HepG2 (cell line): Measurements from ENCODE around the gene HNRNPAB.

Experiments
- CHD2 ChIP-seq: IDR thresholded peaks from 2 replicates; pipeline ENCODE4 v1.6.1; 2011; ENCODE audit warnings: low read depth, low read length, improper control_type of control experiment
- RAD51 ChIP-seq: fragments of 450-650 bp; IDR thresholded peaks from 2 replicates; pipeline ENCODE4 v1.6.1; 2016; ENCODE audit warnings: borderline replicate concordance
- RBFOX2 ChIP-seq: fragments of 200-400 bp; formaldehyde crosslinking; IDR thresholded peaks from 2 replicates; pipeline ENCODE4 v1.6.1; 2017; ENCODE audit warnings: low read depth, mild to moderate bottlenecking, low read length
- SP2 ChIP-seq: sonication (generic); formaldehyde crosslinking; IDR thresholded peaks from 2 replicates; pipeline ENCODE4 v1.5.1; 2020; ENCODE audit warnings: mild to moderate bottlenecking, missing genetic modification reagents
- ZBTB33 ChIP-seq: sonication (generic); formaldehyde crosslinking; IDR thresholded peaks from 2 replicates; pipeline ENCODE4 v1.4.0; 2020; ENCODE audit warnings: missing genetic modification reagents
- ZC3H4 ChIP-seq: sonication (generic); formaldehyde crosslinking; IDR thresholded peaks from 2 replicates; pipeline ENCODE4 v1.4.0; 2020; ENCODE audit warnings: missing genetic modification reagents, borderline replicate concordance
- ZNF747 ChIP-seq: sonication (generic); formaldehyde crosslinking; IDR thresholded peaks from 2 replicates; pipeline ENCODE4 v1.8.1; 2023; ENCODE audit warnings: missing genetic modification reagents, mild to moderate bottlenecking, borderline replicate concordance

GRCh38 chr5:178207917-178208280 is 3.6 kb downstream of the HNRNPAB start:
- TF ChIP-seq SP2 (CRISPR knock-in tag): no peak
- TF ChIP-seq ZNF747 (CRISPR knock-in tag): no peak
- TF ChIP-seq RAD51: no peak
- TF ChIP-seq ZBTB33 (CRISPR knock-in tag): no peak
- TF ChIP-seq ZC3H4 (CRISPR knock-in tag): no peak
- no peak for TF ChIP-seq RBFOX2
- no peak for TF ChIP-seq CHD2
